GM21619 (cell line): ENCODE measurements around the gene GADL1.

Experiments used
- ATAC-seq: cut with Tn5 transposase; IDR thresholded peaks from one replicate; pipeline ENCODE4 v1.9.1; 2021; ENCODE audit not compliant: unreplicated experiment

GADL1 gene

GRCh38 chr3:30813734-30814133 lies 80.7 kb downstream of the GADL1 start:
- ATAC-seq, result no peak

- no peak for ATAC-seq
These were observed 83.2 kb downstream of the GADL1 start for GRCh38 chr3:30811151-30811795.

GRCh38 chr3:30810625-30811024 lies 83.8 kb downstream of the GADL1 start:
- ATAC-seq, result no peak

GRCh38 chr3:30805695-30806094 lies 88.8 kb downstream of the GADL1 start:
- no peak for ATAC-seq

- ATAC-seq, result no peak
These were observed 89.5 kb downstream of the GADL1 start for GRCh38 chr3:30804984-30805383.

- no peak for ATAC-seq
These were observed 99.3 kb downstream of the GADL1 start for GRCh38 chr3:30795176-30795575.

- ATAC-seq, result no peak
These were observed 100.7 kb downstream of the GADL1 start for GRCh38 chr3:30793740-30794139.

- ATAC-seq, result no peak
These were observed 104.3 kb downstream of the GADL1 start for GRCh38 chr3:30790150-30790549.

GRCh38 chr3:30786365-30786764 lies 108.1 kb downstream of the GADL1 start:
- no peak for ATAC-seq

GRCh38 chr3:30779686-30780287 lies 114.7 kb downstream of the GADL1 start:
- no peak for ATAC-seq

GRCh38 chr3:30778933-30779332 lies 115.5 kb downstream of the GADL1 start:
- no peak for ATAC-seq

- no peak for ATAC-seq
These were observed 116.9 kb downstream of the GADL1 start for GRCh38 chr3:30777426-30778113.

GRCh38 chr3:30776186-30776815 lies 118.2 kb downstream of the GADL1 start:
- ATAC-seq, result no peak

GRCh38 chr3:30775040-30775439 lies 119.4 kb downstream of the GADL1 start:
- ATAC-seq, result no peak

GRCh38 chr3:30774062-30774461 lies 120.4 kb downstream of the GADL1 start:
- ATAC-seq, result no peak

GRCh38 chr3:30770387-30770786 lies 124.1 kb downstream of the GADL1 start:
- no peak for ATAC-seq

GRCh38 chr3:30768703-30769550 lies 125.5 kb downstream of the GADL1 start:
- peak; percentile 60 for ATAC-seq

- no peak for ATAC-seq
These were observed 126.4 kb downstream of the GADL1 start for GRCh38 chr3:30768046-30768445.

GRCh38 chr3:30766522-30766921 lies 127.9 kb downstream of the GADL1 start:
- ATAC-seq, result no peak

GRCh38 chr3:30764891-30765290 lies 129.6 kb downstream of the GADL1 start:
- ATAC-seq, result no peak

- no peak for ATAC-seq
These were observed 130.2 kb downstream of the GADL1 start for GRCh38 chr3:30764281-30764680.
